Stomach (tissue), 4 donors: ENCODE results near the gene CACNA2D3.

ENCODE experiments used
- CTCF ChIP-seq, 7 experiments: fragments of 450-650 bp in 4 of 7; fragments of 200-600 bp in 3 of 7; sonication (generic) in 3 of 7; IDR thresholded peaks; one replicate each; pipeline ENCODE4 v1.5.1; 2016 to 2019; ENCODE audit warnings: antibody characterized with exemption in 7 of 7, control low read depth in 2 of 7, mild to moderate bottlenecking in 1 of 7
- POLR2A ChIP-seq, 4 donors: fragments of 450-650 bp; IDR thresholded peaks; one replicate each; pipeline ENCODE4 v1.6.1; 2016; ENCODE audit warnings: antibody characterized with exemption in 4 of 4, control low read depth in 2 of 4, mild to moderate bottlenecking in 1 of 4, moderate library complexity in 1 of 4
- POLR2AphosphoS5 ChIP-seq, 3 donors: sonication (generic); formaldehyde crosslinking; IDR thresholded peaks; one replicate each; pipeline ENCODE4 v1.6.1; 2016; ENCODE audit warnings: antibody characterized with exemption in 3 of 3

DNA sequence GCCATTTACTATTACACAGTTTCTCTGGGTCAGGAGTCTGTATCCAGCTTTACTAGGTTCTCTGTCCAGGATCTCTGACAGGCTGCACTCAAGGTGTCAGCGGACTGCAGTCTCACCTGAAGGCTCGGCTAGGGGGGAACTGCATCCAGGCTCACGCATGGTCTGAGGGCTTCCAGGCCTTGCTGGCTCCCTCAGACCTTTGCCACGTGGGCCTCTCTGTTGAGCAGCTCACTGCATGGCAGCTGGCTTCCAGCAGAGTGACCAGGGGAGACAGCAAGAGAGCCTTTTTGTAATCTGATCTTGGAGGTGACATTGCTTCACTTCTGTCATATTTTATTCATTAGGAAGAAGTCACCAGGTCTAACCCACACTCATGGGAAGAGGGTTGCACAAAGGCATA lies 152.3 kb downstream of the CACNA2D3 start:
- TF ChIP-seq POLR2AphosphoS5 (IDR thresholded peaks at IDR 0.05) (no peak), CTCF (IDR thresholded peaks at IDR 0.05) (no peak), POLR2A (IDR thresholded peaks at IDR 0.05) (no peak)
